Spinal cord (tissue), 10 donors: ENCODE data around the gene RAD51D. TPM values are rescaled to one million over a fixed set of nuclear protein-coding genes. Genes with fewer than 3 reads are reported as not detected.
"Not testable (repeated sequence)": the region's sequence is repeated elsewhere in the genome, so short reads cannot be mapped to it uniquely, and the experiment has no call there.

Experiments
- DNase-seq, 6 donors: peaks; one replicate each; pipeline versions ENCODE4 v3.0.0 to v3.0.0-alpha.2; 2013 to 2015; ENCODE audit warnings: low spot score in 6 of 6, low read depth in 4 of 6
- H3K27ac ChIP-seq: one replicate; pipeline ENCODE4 v1.5.1; 2013; ENCODE audit warnings: low read depth, low read length, control low read depth
- H3K27me3 ChIP-seq: one replicate; pipeline ENCODE4 v1.6.1; 2013; ENCODE audit warnings: low read length; ENCODE audit not compliant: control insufficient read depth, insufficient read depth
- H3K36me3 ChIP-seq: one replicate; pipeline ENCODE4 v1.6.1; 2013; ENCODE audit warnings: low read length; ENCODE audit not compliant: control insufficient read depth, insufficient read depth
- H3K4me1 ChIP-seq: one replicate; pipeline ENCODE4 v1.6.1; 2013; ENCODE audit warnings: low read length; ENCODE audit not compliant: control insufficient read depth, insufficient read depth
- H3K4me3 ChIP-seq: one replicate; pipeline ENCODE4 v1.5.1; 2013; ENCODE audit warnings: low read depth, low read length, control low read depth
- H3K9me3 ChIP-seq: one replicate; pipeline ENCODE4 v1.6.1; 2013; ENCODE audit warnings: low read length; ENCODE audit not compliant: control insufficient read depth, insufficient read depth
- WGBS: methylation state at CpG from one replicate; pipeline ENCODE4 v1.1.5; 2013; ENCODE audit warnings: missing lambda C conversion rate; ENCODE audit not compliant: insufficient coverage; 5-methylcytosine and 5-hydroxymethylcytosine counted together
- polyA plus RNA-seq, 2 donors: library from polyadenylated mRNA; unstranded; fragments of 120-200 nt; gene quantifications; one replicate each; pipeline ENCODE4 v1.2.1, GENCODE V29; 2013; ENCODE audit not compliant: insufficient read length in 2 of 2
- total RNA-seq, 2 donors: library from RNA; depleted of rRNA in 1 of 2; stranded (reverse); fragments of 120-200 nt in 1 of 2; fragments of >200 nt in 1 of 2; gene quantifications; one replicate each; pipeline versions ENCODE4 v1.2.3 to v1.2.4, GENCODE V29; 2013 to 2014
- donor health status: healthy.

Gene RAD51D
- total and polyA plus RNA-seq, 4 donors = 7.7 to 19.7 (median 12.7) TPM

GRCh38 chr17:35129154-35129972, 9.7 kb upstream of the RAD51D start:
- WGBS = 92% methylated on average over 10 of the region's 11 CpGs
- Histone ChIP-seq H3K36me3 (peaks cover 40% of the 10 kb centered on the region), H3K27me3 (no peaks in the 10 kb centered on the region), H3K27ac (no peak overlapping the region), H3K4me3 (no peak overlapping the region), H3K4me1 (no peaks in the 10 kb centered on the region), H3K9me3 (no peaks in the 10 kb centered on the region)
- DNase-seq = no peak

- no peaks in the 10 kb centered on the region for H3K4me1 ChIP-seq
- no peak overlapping the region for H3K27ac ChIP-seq
- no peak for DNase-seq
- WGBS = 86% methylated on average over 10 of the region's 11 CpGs
- no peaks in the 10 kb centered on the region for H3K27me3 ChIP-seq
- H3K36me3 ChIP-seq = peaks cover 26% of the 10 kb centered on the region
- H3K4me3 ChIP-seq = no peak overlapping the region
- no peaks in the 10 kb centered on the region for H3K9me3 ChIP-seq
These were observed 8.3 kb upstream of the RAD51D start for GRCh38 chr17:35127751-35128514.

GRCh38 chr17:35121315-35121714, 1.7 kb upstream of the RAD51D start, which contains the start of gene FNDC8:
Gene FNDC8, plus strand, starts transcription at chr17:35121615. Its CDS starts 79 bp downstream, at chr17:35121694.
- WGBS = 78% methylated on average over 1 of the region's 3 CpGs
- Histone ChIP-seq H3K27ac (no peak within 1 kb of the TSS), H3K4me3 (no peak within 1 kb of the TSS), H3K4me1 (peaks cover 19% of the 10 kb centered on the region), H3K27me3 (no peaks in the 10 kb centered on the region), H3K9me3 (no peaks in the 10 kb centered on the region), H3K36me3 (peaks cover 4% of the 10 kb centered on the region)
- no peak for DNase-seq

GRCh38 chr17:35117984-35118383, 1.7 kb downstream of the RAD51D start:
- Histone ChIP-seq H3K27me3 (no peaks in the 10 kb centered on the region), H3K4me1 (peaks cover 19% of the 10 kb centered on the region), H3K9me3 (no peaks in the 10 kb centered on the region), H3K36me3 (peaks cover 4% of the 10 kb centered on the region), H3K4me3 (no peak overlapping the region), H3K27ac (no peak overlapping the region)
- peak in 1 of 6 donors; percentile 15 for DNase-seq

GRCh38 chr17:35116845-35117244, 2.8 kb downstream of the RAD51D start:
- no peaks in the 10 kb centered on the region for H3K27me3 ChIP-seq
- H3K27ac ChIP-seq = no peak overlapping the region
- 87% methylated on average over 11 of the region's 12 CpGs for WGBS
- no peak overlapping the region for H3K4me3 ChIP-seq
- peaks cover 19% of the 10 kb centered on the region for H3K4me1 ChIP-seq
- peaks cover 4% of the 10 kb centered on the region for H3K36me3 ChIP-seq
- no peak for DNase-seq
- H3K9me3 ChIP-seq = no peaks in the 10 kb centered on the region

- H3K4me3 ChIP-seq, H3K27me3 ChIP-seq, DNase-seq, H3K9me3 ChIP-seq, H3K27ac ChIP-seq, H3K4me1 ChIP-seq: not testable (repeated sequence)
- WGBS = 97% methylated on average over 15 of the region's 17 CpGs
- peaks cover 16% of the 10 kb centered on the region for H3K36me3 ChIP-seq
These were observed 8.9 kb downstream of the RAD51D start for GRCh38 chr17:35110791-35111190.

DNA sequence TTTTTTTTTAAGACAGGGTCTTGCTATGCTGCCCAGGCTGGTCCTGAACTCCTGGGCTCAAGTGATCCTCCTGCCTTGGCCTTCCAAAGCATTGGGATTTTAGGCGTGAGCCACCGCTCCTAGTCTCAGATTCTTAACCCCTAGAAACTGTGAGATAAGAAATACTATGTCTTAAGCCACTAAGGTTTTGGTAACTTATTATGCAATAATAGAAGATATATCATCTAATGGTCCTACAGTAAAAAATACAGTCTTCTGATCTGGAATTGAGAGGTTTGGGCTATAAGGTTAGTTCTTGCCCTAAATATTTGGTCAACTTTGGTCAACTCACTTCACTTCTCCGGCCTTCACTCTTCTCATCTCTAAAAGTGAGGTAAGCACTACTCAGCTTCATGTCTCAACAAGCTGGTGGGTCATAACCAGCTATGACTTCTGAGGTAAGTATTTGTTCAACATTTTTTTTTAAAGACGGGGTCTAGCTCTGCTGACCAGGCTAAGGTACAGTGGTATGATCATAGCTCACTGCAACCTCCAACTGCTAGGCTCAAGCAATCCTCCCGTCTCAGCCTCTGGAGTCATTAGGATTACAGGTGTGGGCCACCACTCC, 14.7 kb downstream of the RAD51D start:
- 100% methylated on average over 1 of the region's 5 CpGs for WGBS
- Histone ChIP-seq H3K27ac (no peak overlapping the region), H3K36me3 (peaks cover 48% of the 10 kb centered on the region)

DNA sequence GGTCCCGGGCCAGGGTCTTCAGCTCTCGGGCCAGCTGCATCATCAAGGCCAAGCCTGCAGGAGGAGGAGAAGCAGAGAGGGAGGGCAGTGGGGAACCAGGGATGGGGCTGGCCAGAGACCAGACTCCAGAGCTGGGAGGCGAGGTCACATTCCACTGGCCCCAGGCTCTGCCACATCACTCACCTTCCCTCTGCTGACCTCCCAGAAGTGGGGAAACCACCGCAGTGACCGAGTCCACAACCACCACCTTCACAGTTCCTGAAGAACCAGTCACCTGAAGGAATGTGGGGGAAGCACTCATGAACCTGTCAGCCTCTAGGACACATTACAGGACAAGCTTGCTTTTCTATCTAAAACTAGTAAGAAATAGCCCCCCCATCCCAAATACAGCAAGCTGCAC, 16.4 kb downstream of the RAD51D start:
- WGBS = 97% methylated on average over 4 of the region's 5 CpGs
- DNase-seq = no peak

More for the DNA sequence above, 14.7 kb downstream of the RAD51D start:
- Histone ChIP-seq H3K9me3 (peaks cover 2% of the 10 kb centered on the region), H3K4me3 (no peak overlapping the region), H3K27me3 (no peaks in the 10 kb centered on the region), H3K4me1 (no peaks in the 10 kb centered on the region)
- no peak for DNase-seq

DNA sequence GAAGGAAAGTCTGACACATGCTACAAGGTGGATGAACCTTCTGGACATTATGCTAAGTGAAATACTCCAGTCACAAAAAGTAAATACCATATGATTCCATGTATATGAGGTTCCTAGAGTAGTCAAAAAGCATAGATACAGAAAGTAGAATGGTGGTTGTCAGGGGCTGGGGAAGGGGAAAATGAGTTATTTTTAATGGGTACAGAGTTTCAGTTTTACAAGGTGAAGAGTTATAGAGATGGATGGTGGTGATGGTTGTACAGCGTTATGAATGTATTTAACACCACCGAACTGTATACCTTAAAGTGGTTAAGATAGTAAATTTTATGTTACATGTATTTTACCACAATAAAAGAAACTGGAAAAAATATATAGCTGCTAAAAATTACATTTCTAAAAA, 17.9 kb downstream of the RAD51D start:
- no CpG with 5 or more reads among the region's 2 CpGs for WGBS
- Histone ChIP-seq H3K9me3 (peaks cover 2% of the 10 kb centered on the region), H3K4me3 (no peak overlapping the region), H3K36me3 (peaks cover 47% of the 10 kb centered on the region), H3K4me1 (no peaks in the 10 kb centered on the region), H3K27ac (no peak overlapping the region), H3K27me3 (no peaks in the 10 kb centered on the region)
- no peak for DNase-seq

More for the DNA sequence above, 16.4 kb downstream of the RAD51D start:
- no peaks in the 10 kb centered on the region for H3K4me1 ChIP-seq
- no peak overlapping the region for H3K4me3 ChIP-seq
- no peak overlapping the region for H3K27ac ChIP-seq
- H3K9me3 ChIP-seq = peaks cover 2% of the 10 kb centered on the region
- peaks cover 52% of the 10 kb centered on the region for H3K36me3 ChIP-seq
- H3K27me3 ChIP-seq = no peaks in the 10 kb centered on the region
